ENCODE data around the gene FADS1. TPM values are rescaled to one million over a fixed set of nuclear protein-coding genes. Genes with fewer than 3 reads are reported as not detected.

The FADS1 gene
- total RNA-seq, 4 donors from 2014 or later = 16.4 to 69.6 (median 46.6) TPM

DNA sequence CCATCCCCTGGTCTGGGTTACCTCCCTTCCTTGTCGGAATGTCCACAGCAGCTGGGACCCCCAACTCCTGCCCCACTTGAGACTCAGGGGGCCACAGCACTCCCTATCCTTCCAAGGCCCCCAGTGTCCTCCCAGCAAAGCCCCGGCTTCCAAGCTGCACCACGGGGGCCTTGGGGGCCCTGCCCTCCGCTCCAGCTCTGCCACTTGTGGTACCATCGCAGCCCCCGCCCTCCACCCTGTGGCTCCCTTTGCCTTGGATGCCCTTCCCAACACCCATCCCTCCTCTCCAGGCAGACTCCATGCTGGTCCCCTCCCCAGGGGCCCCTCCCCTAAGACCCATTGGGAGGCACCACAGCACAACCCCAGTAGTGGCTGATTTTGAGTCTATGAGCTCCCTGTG, 41.7 kb downstream of the FADS1 start:
- H3K4me3 ChIP-seq = no peak overlapping the region
- no peaks in the 10 kb centered on the region for H3K27me3 ChIP-seq
- no peaks in the 10 kb centered on the region for H3K9me3 ChIP-seq
- no peaks in the 10 kb centered on the region for H3K36me3 ChIP-seq
- DNase-seq (ENCODE audit: low spot score in 2 of 2) = no peak
- WGBS = 91% methylated on average over 6 of the region's 6 CpGs
- H3K4me1 ChIP-seq = peaks cover 12% of the 10 kb centered on the region
- no peak overlapping the region for H3K27ac ChIP-seq
- TF ChIP-seq, protein P1, sequence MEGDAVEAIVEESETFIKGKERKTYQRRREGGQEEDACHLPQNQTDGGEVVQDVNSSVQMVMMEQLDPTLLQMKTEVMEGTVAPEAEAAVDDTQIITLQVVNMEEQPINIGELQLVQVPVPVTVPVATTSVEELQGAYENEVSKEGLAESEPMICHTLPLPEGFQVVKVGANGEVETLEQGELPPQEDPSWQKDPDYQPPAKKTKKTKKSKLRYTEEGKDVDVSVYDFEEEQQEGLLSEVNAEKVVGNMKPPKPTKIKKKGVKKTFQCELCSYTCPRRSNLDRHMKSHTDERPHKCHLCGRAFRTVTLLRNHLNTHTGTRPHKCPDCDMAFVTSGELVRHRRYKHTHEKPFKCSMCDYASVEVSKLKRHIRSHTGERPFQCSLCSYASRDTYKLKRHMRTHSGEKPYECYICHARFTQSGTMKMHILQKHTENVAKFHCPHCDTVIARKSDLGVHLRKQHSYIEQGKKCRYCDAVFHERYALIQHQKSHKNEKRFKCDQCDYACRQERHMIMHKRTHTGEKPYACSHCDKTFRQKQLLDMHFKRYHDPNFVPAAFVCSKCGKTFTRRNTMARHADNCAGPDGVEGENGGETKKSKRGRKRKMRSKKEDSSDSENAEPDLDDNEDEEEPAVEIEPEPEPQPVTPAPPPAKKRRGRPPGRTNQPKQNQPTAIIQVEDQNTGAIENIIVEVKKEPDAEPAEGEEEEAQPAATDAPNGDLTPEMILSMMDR (IDR thresholded peaks at IDR 0.05) = no peak
- TF ChIP-seq POLR2AphosphoS5 (IDR thresholded peaks at IDR 0.05) (no peak), POLR2A (IDR thresholded peaks at IDR 0.05) (no peak), EP300 (IDR thresholded peaks at IDR 0.05) (no peak)

DNA sequence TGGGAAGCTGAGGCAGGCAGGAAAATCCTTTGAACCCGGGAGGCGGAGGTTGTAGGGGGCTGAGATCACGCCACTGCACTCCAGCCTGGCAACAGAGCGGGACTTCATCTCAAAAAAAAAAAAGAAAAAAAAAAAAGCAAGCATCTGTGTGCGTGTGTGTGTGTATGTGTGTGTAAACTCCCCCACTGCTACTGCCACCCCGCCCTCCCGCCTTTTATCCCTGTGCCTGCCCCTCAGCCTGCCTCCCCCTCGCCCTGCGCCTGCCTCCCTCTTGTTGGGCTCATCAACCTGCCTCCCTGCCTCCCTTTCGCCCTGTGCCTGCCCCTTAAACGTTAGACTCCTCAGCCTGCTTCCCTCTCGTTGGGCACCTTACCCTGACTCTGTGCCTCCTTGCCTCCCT, 42.4 kb downstream of the FADS1 start:
- DNase-seq (ENCODE audit: low spot score in 2 of 2) = no peak
- TF ChIP-seq, protein P1 (IDR thresholded peaks at IDR 0.05) = no peak
- TF ChIP-seq EP300 (IDR thresholded peaks at IDR 0.05) (no peak), POLR2A (IDR thresholded peaks at IDR 0.05) (no peak), POLR2AphosphoS5 (IDR thresholded peaks at IDR 0.05) (no peak)
- Histone ChIP-seq H3K36me3 (no peaks in the 10 kb centered on the region), H3K4me3 (no peak overlapping the region), H3K27ac (no peak overlapping the region), H3K27me3 (no peaks in the 10 kb centered on the region), H3K4me1 (peaks cover 12% of the 10 kb centered on the region), H3K9me3 (no peaks in the 10 kb centered on the region)
- WGBS = 77% methylated on average over 12 of the region's 12 CpGs

DNA sequence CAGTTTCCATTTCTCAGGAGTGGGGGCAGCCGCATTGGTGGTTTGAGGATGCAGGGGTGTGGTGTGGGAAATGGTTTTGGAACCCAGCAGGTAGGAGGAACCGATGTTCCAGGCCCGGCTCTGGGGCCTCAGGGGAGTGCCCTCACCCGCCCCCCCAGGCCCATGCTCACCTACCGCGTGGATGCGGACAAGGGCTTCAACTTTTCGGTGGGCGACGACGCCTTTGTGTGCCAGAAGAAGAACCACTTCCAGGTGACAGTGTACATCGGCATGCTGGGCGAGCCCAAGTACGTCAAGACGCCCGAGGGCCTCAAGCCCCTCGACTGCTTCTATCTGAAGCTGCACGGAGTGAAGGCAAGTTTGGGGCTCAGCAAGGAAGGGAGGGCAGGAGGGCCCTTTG, 43.0 kb downstream of the FADS1 start:
- Histone ChIP-seq H3K27ac (no peak overlapping the region), H3K9me3 (no peaks in the 10 kb centered on the region)
- whole genome bisulfite sequencing = 71% methylated on average over 18 of the region's 18 CpGs

DNA sequence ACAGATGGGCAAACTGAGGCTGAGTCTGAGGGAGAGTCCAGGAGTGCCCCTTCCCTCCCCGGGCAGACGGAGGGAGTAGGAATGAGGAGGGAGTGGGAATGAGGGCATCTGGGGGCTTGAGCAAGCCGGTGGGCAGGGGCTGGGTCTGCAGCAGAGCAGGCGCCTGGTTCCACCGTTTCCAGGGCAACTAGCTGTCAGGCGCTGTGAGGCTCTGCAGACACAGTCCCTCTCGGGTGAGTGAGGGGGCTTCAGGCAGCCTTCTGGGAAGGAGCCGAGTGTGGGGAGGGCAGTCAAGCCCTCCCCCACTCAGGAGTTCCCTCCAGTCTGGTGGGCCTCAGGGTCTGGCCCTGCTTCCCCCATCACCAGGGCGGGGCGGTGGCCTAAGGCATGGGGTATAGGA, 43.4 kb downstream of the FADS1 start:
- WGBS = 60% methylated on average over 10 of the region's 10 CpGs
- Histone ChIP-seq H3K4me3 (no peak overlapping the region), H3K27me3 (no peaks in the 10 kb centered on the region)

More for the DNA sequence above, 43.0 kb downstream of the FADS1 start:
- no peaks in the 10 kb centered on the region for H3K27me3 ChIP-seq
- peaks cover 12% of the 10 kb centered on the region for H3K4me1 ChIP-seq
- no peak overlapping the region for H3K4me3 ChIP-seq
- no peaks in the 10 kb centered on the region for H3K36me3 ChIP-seq
- TF ChIP-seq POLR2A (IDR thresholded peaks at IDR 0.05) = no peak
- TF ChIP-seq POLR2AphosphoS5 (IDR thresholded peaks at IDR 0.05) = no peak
- TF ChIP-seq EP300 (IDR thresholded peaks at IDR 0.05) = no peak
- TF ChIP-seq, protein P1 (IDR thresholded peaks at IDR 0.05) = no peak
- no peak for DNase-seq (ENCODE audit: low spot score in 2 of 2)

DNA sequence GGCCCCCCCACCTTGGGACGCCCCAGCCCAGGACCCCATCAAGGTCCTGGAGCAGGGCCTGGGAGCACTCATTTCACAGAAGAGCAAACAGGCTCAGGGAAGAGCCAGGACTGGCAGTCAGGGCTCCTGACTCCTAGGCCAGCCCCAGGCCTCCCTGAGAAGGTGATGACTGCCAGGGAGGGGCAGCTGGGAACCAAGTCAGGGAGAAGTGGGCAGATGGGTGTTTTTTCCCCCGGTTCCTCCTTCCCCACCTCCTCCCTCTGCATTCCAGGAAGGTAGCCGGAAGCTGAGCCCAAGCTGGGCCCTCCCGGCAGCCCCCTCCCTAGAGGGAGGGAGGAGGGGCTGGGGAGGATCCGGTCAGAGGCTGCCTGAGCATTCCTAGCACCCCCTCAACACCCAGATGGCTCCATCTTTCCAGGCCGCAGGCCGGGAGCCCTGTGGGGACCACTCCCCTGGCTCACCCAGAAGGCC, 44.8 kb downstream of the FADS1 start:
- WGBS = 56% methylated on average over 6 of the region's 7 CpGs
- H3K27me3 ChIP-seq = no peaks in the 10 kb centered on the region
- peaks cover 3% of the 10 kb centered on the region for H3K4me1 ChIP-seq
- H3K36me3 ChIP-seq = no peaks in the 10 kb centered on the region
- TF ChIP-seq EP300 (IDR thresholded peaks at IDR 0.05) (no peak), POLR2AphosphoS5 (IDR thresholded peaks at IDR 0.05) (no peak), POLR2A (IDR thresholded peaks at IDR 0.05) (no peak)
- TF ChIP-seq, protein P1 (IDR thresholded peaks at IDR 0.05) = no peak
- H3K9me3 ChIP-seq = no peaks in the 10 kb centered on the region
- no peak for DNase-seq (ENCODE audit: low spot score in 2 of 2)
- no peak overlapping the region for H3K4me3 ChIP-seq
- no peak overlapping the region for H3K27ac ChIP-seq

More for the DNA sequence above, 43.4 kb downstream of the FADS1 start:
- H3K4me1 ChIP-seq = peaks cover 12% of the 10 kb centered on the region
- H3K36me3 ChIP-seq = no peaks in the 10 kb centered on the region
- TF ChIP-seq EP300 (IDR thresholded peaks at IDR 0.05) = no peak
- no peak for TF ChIP-seq POLR2A (IDR thresholded peaks at IDR 0.05)
- TF ChIP-seq, protein P1 (IDR thresholded peaks at IDR 0.05) = no peak
- no peak for TF ChIP-seq POLR2AphosphoS5 (IDR thresholded peaks at IDR 0.05)
- DNase-seq (ENCODE audit: low spot score in 2 of 2) = no peak
- H3K27ac ChIP-seq = no peak overlapping the region
- H3K9me3 ChIP-seq = no peaks in the 10 kb centered on the region
